ENCODE data around the gene PLEKHS1. TPM values are rescaled to one million over a fixed set of nuclear protein-coding genes. Genes with fewer than 3 reads are reported as not detected.

Gene PLEKHS1
- total RNA-seq = 7.0 TPM
- long read RNA-seq, partial matches to known transcripts = 0 of 1 reads
- long read RNA-seq, other reads (novel, unspliced or antisense) = 1 of 1 reads

DNA sequence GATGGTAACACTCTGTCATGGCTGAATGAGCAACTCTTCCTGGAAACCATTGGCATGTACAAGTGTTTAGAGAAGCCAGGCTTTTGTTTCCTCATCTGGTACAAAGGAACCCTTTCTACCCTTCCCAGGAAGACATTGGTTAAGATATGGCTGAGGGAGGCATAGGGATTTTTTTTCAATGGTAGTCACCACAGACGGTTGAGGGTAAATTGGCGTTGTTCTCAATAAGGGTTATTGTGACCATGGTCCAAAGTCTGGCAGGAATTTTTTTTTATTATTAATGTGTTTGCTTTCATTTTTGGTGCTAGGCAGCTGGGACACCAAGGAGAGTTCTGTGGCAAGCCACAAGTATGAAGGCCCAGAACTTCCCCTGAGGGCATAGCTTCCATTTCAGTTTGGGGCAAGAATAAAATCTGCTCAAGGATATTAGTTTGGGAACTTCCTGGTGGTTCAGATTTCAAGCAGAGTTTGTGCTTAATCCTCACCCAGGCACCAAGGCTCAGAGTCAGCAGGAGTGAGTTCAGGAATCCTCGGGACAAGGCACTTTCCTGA is at the start of gene PLEKHS1:
Gene PLEKHS1 (plus strand): TSS at position 502 of the 552 bp plus-strand sequence. CDS start 3,596 bp downstream, outside the sequence.
- peak in 1 of 2 donors; percentile 37 for ATAC-seq
- H3K27ac ChIP-seq = no peak within 1 kb of the TSS
- no peaks in the 10 kb centered on the region for H3K27me3 ChIP-seq (ENCODE audit: low read depth)
- peaks cover 8% of the 10 kb centered on the region for H3K4me1 ChIP-seq
- H3K36me3 ChIP-seq = no peaks in the 10 kb centered on the region
- no peak within 1 kb of the TSS for H3K4me3 ChIP-seq
- DNase-seq = no peak
- TF ChIP-seq, protein P1, sequence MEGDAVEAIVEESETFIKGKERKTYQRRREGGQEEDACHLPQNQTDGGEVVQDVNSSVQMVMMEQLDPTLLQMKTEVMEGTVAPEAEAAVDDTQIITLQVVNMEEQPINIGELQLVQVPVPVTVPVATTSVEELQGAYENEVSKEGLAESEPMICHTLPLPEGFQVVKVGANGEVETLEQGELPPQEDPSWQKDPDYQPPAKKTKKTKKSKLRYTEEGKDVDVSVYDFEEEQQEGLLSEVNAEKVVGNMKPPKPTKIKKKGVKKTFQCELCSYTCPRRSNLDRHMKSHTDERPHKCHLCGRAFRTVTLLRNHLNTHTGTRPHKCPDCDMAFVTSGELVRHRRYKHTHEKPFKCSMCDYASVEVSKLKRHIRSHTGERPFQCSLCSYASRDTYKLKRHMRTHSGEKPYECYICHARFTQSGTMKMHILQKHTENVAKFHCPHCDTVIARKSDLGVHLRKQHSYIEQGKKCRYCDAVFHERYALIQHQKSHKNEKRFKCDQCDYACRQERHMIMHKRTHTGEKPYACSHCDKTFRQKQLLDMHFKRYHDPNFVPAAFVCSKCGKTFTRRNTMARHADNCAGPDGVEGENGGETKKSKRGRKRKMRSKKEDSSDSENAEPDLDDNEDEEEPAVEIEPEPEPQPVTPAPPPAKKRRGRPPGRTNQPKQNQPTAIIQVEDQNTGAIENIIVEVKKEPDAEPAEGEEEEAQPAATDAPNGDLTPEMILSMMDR (IDR thresholded peaks at IDR 0.05) = no peak
- no peaks in the 10 kb centered on the region for H3K9me3 ChIP-seq
- intact Hi-C loops (cut with DNase I) = no loop called here

DNA sequence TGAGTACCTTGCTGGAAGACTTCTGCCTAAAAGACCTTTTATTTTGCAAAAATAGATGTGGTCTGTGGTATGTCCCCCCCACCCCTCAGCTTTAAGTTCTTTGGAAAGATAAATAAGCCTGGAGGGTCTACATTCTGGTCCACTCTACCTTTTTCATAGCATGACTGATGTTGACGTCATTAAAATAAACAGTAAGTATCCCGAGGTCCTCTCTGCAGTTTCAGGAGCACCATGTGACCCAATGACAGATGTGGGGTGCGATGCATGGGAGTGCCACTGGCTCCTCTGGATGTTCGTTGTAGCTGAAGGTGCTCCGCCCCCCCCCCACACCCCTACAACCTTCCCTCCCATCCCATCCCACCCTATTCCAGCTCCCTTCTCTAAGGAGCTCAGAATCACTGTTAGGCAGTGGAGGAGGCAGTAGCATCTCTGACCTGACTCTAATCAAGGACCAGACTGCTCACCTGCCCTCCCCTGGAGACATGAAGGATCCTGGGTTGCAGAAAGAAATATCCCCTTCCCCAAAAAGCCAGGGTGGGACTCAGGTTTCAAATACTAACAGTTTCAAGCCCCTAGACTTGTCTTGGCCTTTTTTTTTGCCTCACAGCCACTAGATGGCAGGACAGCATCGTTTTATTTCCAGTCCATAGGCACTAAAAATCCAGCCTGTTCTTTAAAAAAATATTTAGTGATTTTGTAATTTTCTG is 46.7 kb upstream of the PLEKHS1 start:
- no peak overlapping the region for H3K4me3 ChIP-seq
- intact Hi-C loops (cut with DNase I) = no loop called here
- H3K27ac ChIP-seq = no peak overlapping the region
- H3K36me3 ChIP-seq = peaks cover 27% of the 10 kb centered on the region
- ATAC-seq (no peak), DNase-seq (no peak)
- peaks cover 10% of the 10 kb centered on the region for H3K4me1 ChIP-seq
- H3K27me3 ChIP-seq (ENCODE audit: low read depth) = no peaks in the 10 kb centered on the region
- no peaks in the 10 kb centered on the region for H3K9me3 ChIP-seq
- TF ChIP-seq, protein P1 (IDR thresholded peaks at IDR 0.05) = peak; percentile 56

DNA sequence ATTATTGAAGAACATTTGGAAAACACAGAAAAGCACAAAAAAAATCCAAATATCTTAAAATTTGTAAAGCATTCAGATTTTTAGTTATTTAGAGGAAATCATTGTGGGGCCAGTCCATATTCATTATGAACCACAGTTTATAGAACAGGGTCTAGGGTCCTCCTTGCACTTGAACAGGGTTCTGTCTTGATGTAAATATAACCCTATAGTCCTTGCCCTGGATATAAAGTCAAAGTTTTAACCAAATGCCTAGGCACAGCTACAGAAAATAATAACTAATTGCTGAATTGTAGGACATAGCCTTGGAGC is 46.2 kb upstream of the PLEKHS1 start:
- TF ChIP-seq, protein P1 (IDR thresholded peaks at IDR 0.05) = no peak
- no peaks in the 10 kb centered on the region for H3K27me3 ChIP-seq (ENCODE audit: low read depth)
- H3K27ac ChIP-seq = no peak overlapping the region
- H3K4me1 ChIP-seq = peaks cover 10% of the 10 kb centered on the region
- ATAC-seq (no peak), DNase-seq (no peak)
- H3K4me3 ChIP-seq = no peak overlapping the region
- no peaks in the 10 kb centered on the region for H3K9me3 ChIP-seq
- intact Hi-C loops (cut with DNase I) = no loop called here
- peaks cover 22% of the 10 kb centered on the region for H3K36me3 ChIP-seq

DNA sequence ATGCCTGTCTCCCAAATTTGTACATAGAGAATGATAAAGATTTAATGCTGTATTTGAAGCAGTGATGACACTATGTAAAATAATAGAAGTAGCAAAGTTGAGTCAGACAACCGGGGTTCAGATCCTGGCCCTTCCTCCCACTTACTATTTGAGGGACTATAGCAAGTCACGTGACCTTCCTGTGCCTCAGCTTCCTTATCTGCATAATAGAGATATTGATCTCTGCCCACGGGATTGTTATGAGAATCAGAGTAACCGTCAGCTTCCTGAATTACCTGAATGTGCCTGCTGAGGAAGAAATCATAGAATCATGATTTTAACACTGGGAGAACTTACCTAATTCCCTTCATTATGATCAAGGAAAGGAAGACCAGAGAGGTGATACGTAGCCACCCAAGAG is 44.9 kb upstream of the PLEKHS1 start:
- no peaks in the 10 kb centered on the region for H3K9me3 ChIP-seq
- intact Hi-C loops (cut with DNase I) = no loop called here

DNA sequence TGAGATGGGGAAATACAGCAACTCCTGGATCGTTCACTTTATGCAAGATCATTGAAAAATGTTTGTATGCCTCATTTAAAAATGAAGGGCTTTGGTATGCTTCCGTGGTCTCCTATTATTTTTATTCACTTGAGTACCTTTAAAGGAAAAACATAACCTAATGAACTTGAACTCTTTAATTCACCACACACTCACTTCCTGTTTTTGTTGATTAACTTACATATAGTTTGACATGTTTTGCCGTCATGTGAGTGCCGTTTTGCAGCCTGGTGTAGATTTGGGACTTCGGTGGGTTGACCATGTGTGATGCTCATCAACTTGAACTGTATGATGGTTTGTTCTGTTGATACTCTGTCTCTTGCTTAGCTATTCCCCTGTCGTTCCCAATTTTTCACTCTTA is 42.8 kb upstream of the PLEKHS1 start:
- no peak overlapping the region for H3K4me3 ChIP-seq
- DNase-seq (no peak), ATAC-seq (no peak)
- H3K4me1 ChIP-seq = peaks cover 10% of the 10 kb centered on the region
- H3K27ac ChIP-seq = no peak overlapping the region
- H3K36me3 ChIP-seq = peaks cover 4% of the 10 kb centered on the region
- TF ChIP-seq, protein P1 (IDR thresholded peaks at IDR 0.05) = no peak
- intact Hi-C loops (cut with DNase I) = no loop called here
- H3K27me3 ChIP-seq (ENCODE audit: low read depth) = no peaks in the 10 kb centered on the region
- H3K9me3 ChIP-seq = no peaks in the 10 kb centered on the region

More for the DNA sequence above, 44.9 kb upstream of the PLEKHS1 start:
- Histone ChIP-seq H3K36me3 (peaks cover 9% of the 10 kb centered on the region), H3K4me3 (no peak overlapping the region), H3K27ac (no peak overlapping the region), H3K27me3 (ENCODE audit: low read depth) (no peaks in the 10 kb centered on the region), H3K4me1 (peaks cover 10% of the 10 kb centered on the region)
- TF ChIP-seq, protein P1 (IDR thresholded peaks at IDR 0.05) = no peak
- ATAC-seq (no peak), DNase-seq (no peak)
